OCI-LY7 (cell line): ENCODE results near the gene RALGAPA2. TPM values are rescaled to one million over a fixed set of nuclear protein-coding genes. Genes with fewer than 3 reads are reported as not detected.

Source experiments
- BruUV-seq: library from RNA; stranded (reverse); fragments of 400-500 nt; replicated peaks from 2 replicates; lab custom pipeline; 2021; lab: Mats Ljungman, UMichigan
- CTCF ChIA-PET: fragments of 300-600 bp; sonication (Branson Sonifier 250); formaldehyde crosslinking; loops from one replicate; lab custom pipeline; 2022; ENCODE audit warnings: antibody characterized with exemption; ENCODE audit not compliant: unreplicated experiment; lab: Charles Lee
- POLR2A ChIA-PET: fragments of 300-600 bp; sonication (Branson Sonifier 250); formaldehyde crosslinking; loops from one replicate; lab custom pipeline; 2022; ENCODE audit warnings: antibody characterized with exemption; lab: Charles Lee
- DNase-seq: peaks from one replicate; pipeline ENCODE4 v3.0.0-alpha.2; 2015; ENCODE audit warnings: low spot score
- H2AFZ ChIP-seq: fragments of 200-600 bp; sonication (generic), shearing (Covaris generic); 2 replicates; pipeline ENCODE4 v1.6.1; 2014; ENCODE audit warnings: mild to moderate bottlenecking, antibody characterized with exemption, low read length, moderate library complexity
- H3K27ac ChIP-seq: fragments of 200-600 bp; sonication (generic); 2 replicates; pipeline ENCODE4 v1.5.1; 2014; ENCODE audit warnings: mixed run types, low read depth, mild to moderate bottlenecking, moderate library complexity, low read length, inconsistent platforms; ENCODE audit not compliant: poor library complexity, severe bottlenecking
- H3K36me3 ChIP-seq: fragments of 200-600 bp; sonication (generic); 2 replicates; pipeline ENCODE4 v1.6.1; 2014; ENCODE audit warnings: mild to moderate bottlenecking, antibody characterized with exemption, low read length, moderate library complexity, mixed read lengths; ENCODE audit not compliant: insufficient read depth
- H3K4me1 ChIP-seq: fragments of 200-600 bp; sonication (generic); 2 replicates; pipeline ENCODE4 v1.5.1; 2014; ENCODE audit warnings: mild to moderate bottlenecking, low read length; ENCODE audit not compliant: insufficient read depth, poor library complexity, severe bottlenecking
- H3K4me2 ChIP-seq: fragments of 200-600 bp; sonication (generic); 2 replicates; pipeline ENCODE4 v1.6.1; 2014; ENCODE audit warnings: mild to moderate bottlenecking, low read length
- H3K4me3 ChIP-seq: fragments of 200-600 bp; sonication (generic); 2 replicates; pipeline ENCODE4 v1.5.1; 2014; ENCODE audit warnings: mild to moderate bottlenecking, low read depth, low read length; ENCODE audit not compliant: poor library complexity, severe bottlenecking
- H3K79me2 ChIP-seq: fragments of 200-600 bp; sonication (generic); 2 replicates; pipeline ENCODE4 v1.6.1; 2016; ENCODE audit warnings: low read depth, mild to moderate bottlenecking, low read length, moderate library complexity, mixed read lengths; ENCODE audit not compliant: insufficient read depth
- H3K9me2 ChIP-seq: fragments of 200-600 bp; sonication (generic); 2 replicates; pipeline ENCODE4 v1.6.1; 2016; ENCODE audit warnings: mild to moderate bottlenecking, low read length, mixed read lengths; ENCODE audit not compliant: insufficient read depth
- H3K9me3 ChIP-seq: fragments of 200-600 bp; sonication (generic); 2 replicates; pipeline ENCODE4 v1.6.1; 2014; ENCODE audit warnings: mild to moderate bottlenecking, mixed run types, low read length, mixed read lengths
- H4K20me1 ChIP-seq: fragments of 200-600 bp; sonication (generic); 2 replicates; pipeline ENCODE4 v1.6.1; 2014; ENCODE audit warnings: mild to moderate bottlenecking, antibody characterized with exemption, low read length, moderate library complexity, mixed read lengths; ENCODE audit not compliant: insufficient read depth
- CTCF ChIP-seq: fragments of 200-600 bp; sonication (generic); conservative IDR thresholded peaks from 2 replicates; pipeline ENCODE4 v1.5.1; 2014; ENCODE audit warnings: mild to moderate bottlenecking, antibody characterized with exemption, low read length, moderate library complexity, mixed read lengths
- EZH2phosphoT487 ChIP-seq: fragments of 200-600 bp; sonication (generic); IDR thresholded peaks from 2 replicates; pipeline ENCODE4 v1.6.1; 2018; ENCODE audit warnings: low read depth, borderline replicate concordance, mild to moderate bottlenecking, mixed run types, antibody characterized with exemption, low read length, moderate library complexity, mixed read lengths
- intact Hi-C: fragments of 100-400 bp; cut with micrococcal nuclease; formaldehyde crosslinking; loops from one replicate; pipeline ENCODE4 v1.10.0; 2022; ENCODE audit not compliant: unreplicated experiment
- total RNA-seq, 2 experiments: library from RNA; depleted of rRNA in 1 of 2; stranded (reverse); fragments of >200 nt in 1 of 2; shearing (Covaris generic) in 1 of 2; gene quantifications; 2 replicates each; pipeline ENCODE4 v1.2.3, GENCODE V29; 2014 to 2022

The RALGAPA2 gene
- total RNA-seq, 2 experiments from 2014 or later = 9.1 to 17.8 TPM

DNA sequence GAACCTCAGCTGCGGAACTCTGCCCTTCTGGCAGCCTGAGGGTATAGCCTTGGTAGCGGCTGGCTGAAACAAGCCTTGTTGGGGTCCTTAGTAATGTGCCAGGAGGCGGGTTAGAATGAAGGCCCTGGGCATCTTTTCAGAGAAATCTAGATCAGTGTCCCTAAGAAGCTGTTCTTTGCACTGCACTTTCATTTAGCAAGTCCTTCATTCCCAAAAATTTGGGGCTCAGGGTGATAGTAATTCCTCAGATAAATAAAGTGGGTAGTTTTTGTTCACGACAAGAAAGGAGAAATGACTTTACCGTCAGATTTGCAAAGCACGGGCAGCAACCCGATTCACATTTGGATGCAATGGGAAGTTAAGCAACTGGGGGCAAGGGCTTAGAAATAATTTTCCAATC, 341.4 kb downstream of the RALGAPA2 start:
- no TSS peak for BruUV-seq
- Histone ChIP-seq H3K4me2 (no peak overlapping the region), H3K4me1 (no peaks in the 10 kb centered on the region), H4K20me1 (no peaks in the 10 kb centered on the region), H3K27ac (no peak overlapping the region), H3K9me3 (no peaks in the 10 kb centered on the region), H3K9me2 (no peaks in the 10 kb centered on the region), H3K4me3 (no peak overlapping the region), H3K79me2 (no peaks in the 10 kb centered on the region), H2AFZ (no peak overlapping the region), H3K36me3 (no peaks in the 10 kb centered on the region)
- CTCF ChIA-PET = no interaction called here
- intact Hi-C loops = no loop called here
- no peak for DNase-seq
- TF ChIP-seq CTCF = no peak
- TF ChIP-seq EZH2phosphoT487 = no peak
- POLR2A ChIA-PET = interaction anchor here (1.3 kb wide), 1 partner anchor 31 kb away, joined by 4 read pairs; no protein-coding TSS in a partner anchor

DNA sequence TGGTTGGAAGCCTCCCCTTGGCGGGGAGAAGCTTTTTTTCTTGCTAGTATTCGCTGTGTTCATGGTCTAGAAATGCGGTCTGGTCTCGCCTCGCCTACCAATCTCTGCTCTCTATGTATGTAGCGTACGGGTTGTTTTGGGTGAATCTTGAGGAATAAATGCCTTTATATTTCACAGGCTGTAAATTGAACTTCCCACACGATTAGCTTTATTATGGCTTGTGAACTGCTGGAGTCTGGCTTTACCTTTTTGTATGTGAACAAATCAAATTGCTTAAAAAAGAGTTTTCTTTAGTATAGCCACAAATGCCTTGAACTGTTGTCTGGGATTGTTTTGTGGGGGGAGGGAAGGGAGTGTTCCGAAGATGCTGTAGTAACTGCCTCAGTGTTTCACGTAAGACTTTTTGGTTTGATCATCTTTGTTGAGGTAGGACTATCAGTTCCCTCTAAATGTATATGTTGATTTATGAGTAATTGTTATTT, 342.3 kb downstream of the RALGAPA2 start:
- Histone ChIP-seq H3K9me2 (no peaks in the 10 kb centered on the region), H3K79me2 (no peaks in the 10 kb centered on the region), H3K4me1 (no peaks in the 10 kb centered on the region), H3K36me3 (no peaks in the 10 kb centered on the region), H4K20me1 (no peaks in the 10 kb centered on the region), H3K9me3 (no peaks in the 10 kb centered on the region), H2AFZ (no peak overlapping the region), H3K27ac (no peak overlapping the region), H3K4me3 (no peak overlapping the region), H3K4me2 (no peak overlapping the region)
- ChIA-PET POLR2A (no interaction called here), CTCF (no interaction called here)
- intact Hi-C loops = no loop called here
- BruUV-seq = no TSS peak
- TF ChIP-seq CTCF (no peak), EZH2phosphoT487 (no peak)
- DNase-seq = no peak

- no TSS peak for BruUV-seq
- Histone ChIP-seq H3K4me2 (no peak overlapping the region), H3K79me2 (no peaks in the 10 kb centered on the region), H3K4me1 (no peaks in the 10 kb centered on the region), H3K27ac (no peak overlapping the region), H3K4me3 (no peak overlapping the region), H3K9me2 (no peaks in the 10 kb centered on the region), H2AFZ (no peak overlapping the region), H3K36me3 (no peaks in the 10 kb centered on the region), H4K20me1 (no peaks in the 10 kb centered on the region), H3K9me3 (no peaks in the 10 kb centered on the region)
- no peak for TF ChIP-seq CTCF
- no peak for TF ChIP-seq EZH2phosphoT487
- intact Hi-C loops = no loop called here
- ChIA-PET CTCF (no interaction called here), POLR2A (no interaction called here)
- DNase-seq = no peak
These were observed 343.0 kb downstream of the RALGAPA2 start for GRCh38 chr20:20369250-20370093.
